Measurements from ENCODE around the gene TMEM266. TPM values are rescaled to one million over a fixed set of nuclear protein-coding genes. Genes with fewer than 3 reads are reported as not detected.

Gene TMEM266
- total and polyA plus RNA-seq, 2 experiments from 2014 or later, result 0.39 to 1.9 TPM

GRCh38 chr15:76165951-76166350, 106.2 kb downstream of the TMEM266 start:
- TF ChIP-seq EZH2 (IDR thresholded peaks at IDR 0.05; ENCODE audit: borderline replicate concordance) (no peak), EZH2phosphoT487 (IDR thresholded peaks at IDR 0.05; ENCODE audit: low read depth, severe bottlenecking, unreplicated experiment) (no peak)
- TF ChIP-seq, protein P1, sequence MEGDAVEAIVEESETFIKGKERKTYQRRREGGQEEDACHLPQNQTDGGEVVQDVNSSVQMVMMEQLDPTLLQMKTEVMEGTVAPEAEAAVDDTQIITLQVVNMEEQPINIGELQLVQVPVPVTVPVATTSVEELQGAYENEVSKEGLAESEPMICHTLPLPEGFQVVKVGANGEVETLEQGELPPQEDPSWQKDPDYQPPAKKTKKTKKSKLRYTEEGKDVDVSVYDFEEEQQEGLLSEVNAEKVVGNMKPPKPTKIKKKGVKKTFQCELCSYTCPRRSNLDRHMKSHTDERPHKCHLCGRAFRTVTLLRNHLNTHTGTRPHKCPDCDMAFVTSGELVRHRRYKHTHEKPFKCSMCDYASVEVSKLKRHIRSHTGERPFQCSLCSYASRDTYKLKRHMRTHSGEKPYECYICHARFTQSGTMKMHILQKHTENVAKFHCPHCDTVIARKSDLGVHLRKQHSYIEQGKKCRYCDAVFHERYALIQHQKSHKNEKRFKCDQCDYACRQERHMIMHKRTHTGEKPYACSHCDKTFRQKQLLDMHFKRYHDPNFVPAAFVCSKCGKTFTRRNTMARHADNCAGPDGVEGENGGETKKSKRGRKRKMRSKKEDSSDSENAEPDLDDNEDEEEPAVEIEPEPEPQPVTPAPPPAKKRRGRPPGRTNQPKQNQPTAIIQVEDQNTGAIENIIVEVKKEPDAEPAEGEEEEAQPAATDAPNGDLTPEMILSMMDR (IDR thresholded peaks at IDR 0.05; ENCODE audit: poor library complexity), result no peak
- Histone ChIP-seq H3K27me3 (no peaks in the 10 kb centered on the region), H3K9me3 (ENCODE audit: low read depth) (no peaks in the 10 kb centered on the region), H2AFZ (no peak overlapping the region), H4K20me1 (ENCODE audit: insufficient read depth, poor library complexity, severe bottlenecking) (no peaks in the 10 kb centered on the region), H3K4me2 (no peak overlapping the region), H3K27ac (no peak overlapping the region), H3K9me2 (replicated peaks; ENCODE audit: insufficient read depth) (no peaks in the 10 kb centered on the region), H3K4me3 (no peak overlapping the region), H3K4me1 (ENCODE audit: insufficient read depth) (peaks cover 39% of the 10 kb centered on the region), H3K79me2 (no peaks in the 10 kb centered on the region), H3K36me3 (replicated peaks; ENCODE audit: insufficient read depth, low read depth) (no peaks in the 10 kb centered on the region)
- WGBS (ENCODE audit: low lambda C conversion rate, missing lambda C conversion rate), result 97% methylated on average over 15 of the region's 15 CpGs
- DNase-seq (ENCODE audit: low spot score), result no peak

DNA sequence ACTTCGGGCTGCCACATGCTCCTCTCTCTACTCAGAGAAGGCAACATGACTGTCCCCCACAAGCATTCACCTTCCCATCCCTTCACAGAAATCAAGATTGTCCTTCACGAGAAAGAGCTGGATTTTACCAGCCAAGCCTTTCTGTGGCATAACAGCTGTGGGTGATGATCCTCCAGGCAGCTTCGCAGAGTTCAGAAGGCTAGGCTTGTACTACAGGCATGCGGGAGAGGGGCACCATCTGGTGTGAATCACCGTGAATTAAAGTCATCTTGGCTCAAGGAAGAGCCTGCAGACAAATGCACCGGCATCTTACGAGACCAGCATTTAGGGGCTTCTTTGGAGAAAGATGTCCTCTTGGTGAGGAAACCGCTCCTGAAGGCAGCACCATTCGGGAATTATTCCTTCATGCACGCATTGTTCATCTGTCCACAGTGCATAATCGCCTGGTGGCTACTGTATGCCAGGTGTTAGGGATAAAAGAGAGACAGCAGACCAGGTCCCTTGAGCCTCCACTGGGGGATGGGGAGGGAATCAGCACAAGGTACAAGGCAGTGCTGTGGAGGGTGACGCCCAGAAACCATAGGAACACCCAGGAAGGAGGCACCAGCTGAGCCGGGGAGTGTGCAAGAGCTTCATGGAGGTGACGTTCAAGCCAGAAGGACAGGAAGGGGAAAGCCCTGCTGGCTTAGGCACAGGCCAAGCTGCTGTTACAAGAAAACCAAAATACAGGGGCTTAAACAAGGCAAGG, 108.6 kb downstream of the TMEM266 start:
- H3K9me2 ChIP-seq (replicated peaks; ENCODE audit: insufficient read depth), result no peaks in the 10 kb centered on the region
- H3K4me2 ChIP-seq, result no peak overlapping the region
- H3K36me3 ChIP-seq (replicated peaks; ENCODE audit: insufficient read depth, low read depth), result no peaks in the 10 kb centered on the region
- no peak overlapping the region for H2AFZ ChIP-seq
- no peaks in the 10 kb centered on the region for H3K9me3 ChIP-seq (ENCODE audit: low read depth)
- 84% methylated on average over 14 of the region's 14 CpGs for WGBS (ENCODE audit: low lambda C conversion rate, missing lambda C conversion rate)
- no peak for DNase-seq (ENCODE audit: low spot score)
- peaks cover 18% of the 10 kb centered on the region for H3K4me1 ChIP-seq (ENCODE audit: insufficient read depth)
- no peaks in the 10 kb centered on the region for H4K20me1 ChIP-seq (ENCODE audit: insufficient read depth, poor library complexity, severe bottlenecking)
- H3K27ac ChIP-seq, result no peak overlapping the region
- no peaks in the 10 kb centered on the region for H3K27me3 ChIP-seq
- H3K4me3 ChIP-seq, result no peak overlapping the region
- TF ChIP-seq EZH2 (IDR thresholded peaks at IDR 0.05; ENCODE audit: borderline replicate concordance) (no peak), EZH2phosphoT487 (IDR thresholded peaks at IDR 0.05; ENCODE audit: low read depth, severe bottlenecking, unreplicated experiment) (no peak)
- TF ChIP-seq, protein P1 (IDR thresholded peaks at IDR 0.05; ENCODE audit: poor library complexity), result no peak
- H3K79me2 ChIP-seq, result no peaks in the 10 kb centered on the region

- 84% methylated on average over 4 of the region's 4 CpGs for WGBS (ENCODE audit: low lambda C conversion rate, missing lambda C conversion rate)
- Histone ChIP-seq H4K20me1 (ENCODE audit: insufficient read depth, poor library complexity, severe bottlenecking) (no peaks in the 10 kb centered on the region), H3K27me3 (no peaks in the 10 kb centered on the region), H3K9me2 (replicated peaks; ENCODE audit: insufficient read depth) (no peaks in the 10 kb centered on the region), H3K79me2 (no peaks in the 10 kb centered on the region), H3K4me2 (no peak overlapping the region), H3K27ac (no peak overlapping the region), H3K4me3 (no peak overlapping the region), H3K36me3 (replicated peaks; ENCODE audit: insufficient read depth, low read depth) (no peaks in the 10 kb centered on the region), H3K9me3 (ENCODE audit: low read depth) (no peaks in the 10 kb centered on the region), H2AFZ (no peak overlapping the region), H3K4me1 (ENCODE audit: insufficient read depth) (peaks cover 13% of the 10 kb centered on the region)
- no peak for DNase-seq (ENCODE audit: low spot score)
- TF ChIP-seq EZH2phosphoT487 (IDR thresholded peaks at IDR 0.05; ENCODE audit: low read depth, severe bottlenecking, unreplicated experiment) (no peak), EZH2 (IDR thresholded peaks at IDR 0.05; ENCODE audit: borderline replicate concordance) (no peak)
- TF ChIP-seq, protein P1 (IDR thresholded peaks at IDR 0.05; ENCODE audit: poor library complexity), result no peak
Observed at GRCh38 chr15:76169018-76169417, 109.2 kb downstream of the TMEM266 start.

All from hepatocyte (in vitro differentiated cells).